Astrocyte of the cerebellum (primary cell): ENCODE results near the gene ABHD12.
"Not testable (repeated sequence)": the region's sequence is repeated elsewhere in the genome, so short reads cannot be mapped to it uniquely, and the experiment has no call there.

ENCODE experiments used
- DNase-seq: peaks from one replicate; pipeline ENCODE4 v3.0.0-alpha.2; 2011; ENCODE audit warnings: low read depth
- H3K4me3 ChIP-seq: 2 replicates; pipeline ENCODE4 v1.5.1; 2011; ENCODE audit warnings: mild to moderate bottlenecking, low read depth, low read length, moderate library complexity
- in situ Hi-C: cut with HindIII; loops from 2 replicates; pipeline ENCODE4 v1.10.0; 2017; ENCODE audit warnings: low sequenced_read_pairs
- TF ChIP-seq, protein P1 (sequence below): IDR thresholded peaks from 2 replicates; pipeline ENCODE4 v1.5.1; 2012; ENCODE audit warnings: low read length, low read depth, moderate library complexity, mild to moderate bottlenecking; ENCODE audit errors: missing control alignments

ABHD12 gene

DNA sequence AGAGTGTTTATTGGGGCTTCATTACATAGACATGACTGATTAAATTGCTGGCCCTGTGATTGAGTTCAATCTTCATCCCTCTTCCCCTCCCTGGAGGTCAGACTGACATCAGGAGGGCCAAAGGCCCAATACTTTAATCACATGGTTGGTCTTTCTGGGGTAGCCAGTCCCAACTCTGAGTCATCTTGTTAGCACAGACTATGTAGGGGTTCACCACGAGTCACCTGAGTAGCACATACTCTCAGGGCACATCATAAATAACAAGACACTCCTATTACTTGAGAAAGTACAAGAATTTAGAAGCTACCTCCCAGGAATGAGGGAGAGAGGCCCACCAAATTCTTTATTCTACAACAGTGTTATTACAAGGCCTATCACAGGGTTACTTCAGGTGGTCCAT is 28.1 kb upstream of the ABHD12 start:
- in situ Hi-C loops: no loop called here
- TF ChIP-seq, protein P1, sequence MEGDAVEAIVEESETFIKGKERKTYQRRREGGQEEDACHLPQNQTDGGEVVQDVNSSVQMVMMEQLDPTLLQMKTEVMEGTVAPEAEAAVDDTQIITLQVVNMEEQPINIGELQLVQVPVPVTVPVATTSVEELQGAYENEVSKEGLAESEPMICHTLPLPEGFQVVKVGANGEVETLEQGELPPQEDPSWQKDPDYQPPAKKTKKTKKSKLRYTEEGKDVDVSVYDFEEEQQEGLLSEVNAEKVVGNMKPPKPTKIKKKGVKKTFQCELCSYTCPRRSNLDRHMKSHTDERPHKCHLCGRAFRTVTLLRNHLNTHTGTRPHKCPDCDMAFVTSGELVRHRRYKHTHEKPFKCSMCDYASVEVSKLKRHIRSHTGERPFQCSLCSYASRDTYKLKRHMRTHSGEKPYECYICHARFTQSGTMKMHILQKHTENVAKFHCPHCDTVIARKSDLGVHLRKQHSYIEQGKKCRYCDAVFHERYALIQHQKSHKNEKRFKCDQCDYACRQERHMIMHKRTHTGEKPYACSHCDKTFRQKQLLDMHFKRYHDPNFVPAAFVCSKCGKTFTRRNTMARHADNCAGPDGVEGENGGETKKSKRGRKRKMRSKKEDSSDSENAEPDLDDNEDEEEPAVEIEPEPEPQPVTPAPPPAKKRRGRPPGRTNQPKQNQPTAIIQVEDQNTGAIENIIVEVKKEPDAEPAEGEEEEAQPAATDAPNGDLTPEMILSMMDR: no peak
- no peak overlapping the region for H3K4me3 ChIP-seq
- DNase-seq: no peak

DNA sequence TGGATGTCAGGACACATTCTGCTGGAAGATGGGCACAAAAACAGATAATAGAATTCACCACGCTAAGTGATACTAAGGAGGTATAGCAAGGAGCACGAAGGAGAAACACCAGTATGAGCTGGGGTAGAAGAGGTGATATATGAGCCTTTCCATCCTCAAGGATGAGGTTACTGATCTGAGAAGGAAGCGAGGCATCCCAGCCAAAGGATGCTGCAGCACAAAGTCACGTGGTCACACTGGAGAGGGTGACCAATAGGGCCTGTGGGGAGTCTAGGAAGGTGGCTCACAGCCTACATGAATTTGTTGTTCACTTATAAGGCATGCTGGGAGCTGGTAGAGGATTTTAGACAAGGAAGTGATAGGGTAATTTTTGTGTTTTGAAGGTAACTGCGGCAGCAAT is 18.3 kb upstream of the ABHD12 start:
- no peak overlapping the region for H3K4me3 ChIP-seq
- TF ChIP-seq, protein P1: no peak
- DNase-seq: no peak
- in situ Hi-C loops: no loop called here

DNA sequence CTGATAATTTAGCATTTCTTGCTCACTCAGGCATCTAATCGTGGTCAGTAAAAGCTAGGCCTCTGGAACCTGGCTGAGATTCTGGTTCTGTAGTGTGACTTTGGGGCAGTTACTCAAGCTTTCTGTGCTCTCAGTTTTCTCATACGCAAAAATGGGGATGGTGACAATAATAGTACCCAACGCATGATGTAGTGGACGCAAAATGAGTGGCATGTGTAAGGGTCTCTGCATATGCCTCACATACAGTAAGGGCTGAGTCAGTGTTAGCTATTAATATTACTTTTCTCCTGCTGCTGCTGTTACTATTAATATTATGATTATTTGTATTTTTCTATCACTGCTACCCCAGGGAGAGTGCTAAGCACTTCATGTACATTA is 17.5 kb upstream of the ABHD12 start:
- peak overlapping the region; percentile 84 for H3K4me3 ChIP-seq
- in situ Hi-C loops: no loop called here
- TF ChIP-seq, protein P1: no peak
- no peak for DNase-seq

DNA sequence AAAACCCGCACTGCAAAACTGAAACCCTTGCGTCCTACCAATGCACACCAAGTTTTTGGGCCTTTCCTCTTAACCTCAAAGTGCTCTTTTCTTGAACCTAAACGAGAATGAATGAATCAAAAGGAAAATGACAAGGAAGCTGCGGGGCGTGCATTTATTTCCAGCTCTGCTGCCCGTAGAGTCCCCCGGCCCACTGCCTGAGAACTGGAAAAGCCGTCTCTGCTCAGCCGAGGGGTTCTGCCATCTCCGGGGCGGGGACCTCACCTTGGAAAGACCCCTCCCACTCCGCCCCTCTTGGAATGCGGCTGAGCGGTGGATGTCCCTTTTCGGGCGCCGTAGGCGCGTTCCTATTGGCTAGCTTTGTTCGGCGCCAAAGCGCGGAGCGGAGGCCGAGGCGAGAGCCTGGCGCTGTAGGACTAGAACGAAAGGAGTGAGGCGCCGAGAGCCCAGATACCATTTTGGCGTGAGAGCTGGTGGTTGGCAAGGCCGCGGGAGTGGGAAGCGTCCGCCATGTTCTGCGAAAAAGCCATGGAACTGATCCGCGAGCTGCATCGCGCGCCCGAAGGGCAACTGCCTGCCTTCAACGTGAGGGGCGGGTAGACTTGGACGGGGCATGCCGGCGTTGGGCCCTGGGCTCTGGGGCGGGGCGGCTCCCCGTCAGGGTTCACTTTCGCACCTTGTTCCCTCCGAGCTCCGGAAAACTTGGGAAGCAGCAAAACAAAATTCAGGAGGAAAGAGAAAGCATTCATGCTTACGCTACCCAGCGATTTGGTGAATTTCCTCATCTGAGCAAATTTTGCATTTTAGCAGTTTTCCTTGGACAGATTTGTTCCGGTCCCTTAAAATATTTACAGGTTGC is 16.9 kb upstream of the ABHD12 start, which contains the start of gene GINS1:
GINS1 (plus strand) TSS at position 363 of the 859 bp plus-strand sequence; CDS start at position 511, 148 bp downstream.
- TF ChIP-seq, protein P1: no peak
- H3K4me3 ChIP-seq: peak within 1 kb of the TSS; percentile 84
- peak; percentile 61 for DNase-seq
- in situ Hi-C loops: no loop called here

DNA sequence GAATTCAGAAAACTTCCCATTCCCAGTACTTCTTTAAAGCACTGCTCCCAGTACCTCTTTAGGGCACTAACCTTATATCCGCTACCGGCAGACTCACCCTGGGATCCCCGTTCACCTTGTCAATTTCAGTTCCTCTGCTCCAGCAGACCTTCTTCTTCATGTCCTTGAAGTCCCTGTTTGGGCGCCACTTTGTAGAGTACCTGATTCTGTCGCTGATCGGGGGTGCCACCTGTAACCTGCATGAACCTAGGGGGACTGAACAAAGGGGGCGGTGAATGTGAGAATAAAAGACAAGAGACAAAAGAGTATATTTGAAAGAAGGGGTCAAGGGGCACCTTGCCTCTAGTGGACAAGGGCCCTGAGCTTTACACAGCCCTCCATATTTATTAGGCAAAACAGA is 11.9 kb upstream of the ABHD12 start:
- DNase-seq: no peak
- TF ChIP-seq, protein P1: no peak
- no peak overlapping the region for H3K4me3 ChIP-seq
- in situ Hi-C loops: no loop called here

DNA sequence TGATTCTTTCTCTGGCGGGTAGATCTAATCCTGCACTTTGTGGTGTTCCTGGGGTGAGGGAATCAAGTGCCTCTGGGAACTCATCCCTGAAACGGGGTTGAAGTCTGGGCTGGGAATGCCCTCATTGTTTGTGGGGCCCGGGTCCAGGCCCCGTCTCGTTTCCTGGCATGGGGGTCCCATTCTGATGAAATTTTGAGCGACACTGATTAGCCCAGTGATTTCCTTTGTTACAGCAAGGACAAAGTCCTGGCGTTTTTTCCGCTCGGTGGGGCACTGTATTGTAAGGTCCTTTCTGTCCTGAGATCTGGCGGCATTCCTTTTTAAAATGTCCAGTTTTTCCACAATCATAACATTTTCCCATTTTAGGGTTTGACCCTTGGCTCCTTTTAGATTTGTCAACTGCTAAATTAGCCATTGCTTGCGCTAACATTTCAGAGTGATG is 9.7 kb upstream of the ABHD12 start:
- in situ Hi-C loops, H3K4me3 ChIP-seq, DNase-seq: not testable (repeated sequence)

DNA sequence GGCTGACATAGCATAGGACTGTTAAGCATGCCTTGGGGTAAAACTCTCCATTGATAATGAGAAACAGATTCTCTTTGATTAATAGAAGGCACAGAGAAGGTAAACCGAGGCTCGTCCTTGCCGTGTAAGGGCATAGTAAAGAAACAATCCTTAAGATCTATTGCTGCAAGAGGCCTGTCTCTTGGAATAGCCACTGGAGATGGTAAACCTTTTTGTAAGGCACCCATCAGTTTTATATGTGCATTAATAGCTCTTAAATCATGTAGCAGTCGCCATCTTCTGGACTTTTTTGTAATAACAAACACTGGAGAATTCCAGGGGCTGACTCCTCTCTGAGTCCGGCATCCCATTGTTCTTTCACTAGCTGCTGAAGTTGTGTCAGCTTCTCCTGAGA is 8.4 kb upstream of the ABHD12 start:
- in situ Hi-C loops: loop anchor here (10.0 kb wide), 1 partner anchor 394 kb away; no protein-coding TSS in a partner anchor
- peak; percentile 66 for DNase-seq
- TF ChIP-seq, protein P1: peak; percentile 58
- no peak overlapping the region for H3K4me3 ChIP-seq
